Measurements from ENCODE around the gene MOB4. TPM values are rescaled to one million over a fixed set of nuclear protein-coding genes. Genes with fewer than 3 reads are reported as not detected.
A peak's percentile ranks its signal among the peaks of the same experiment; 100 is the strongest.
"Not testable (repeated sequence)": the region's sequence is repeated elsewhere in the genome, so short reads cannot be mapped to it uniquely, and the experiment has no call there.

The MOB4 gene
- total RNA-seq, 1 donor from 2014 or later, result 5.8 TPM

- no peak for DNase-seq (ENCODE audit: low spot score)
- ATAC-seq, result no peak
These were observed 9.2 kb upstream of the MOB4 start for GRCh38 chr2:197506658-197507057.

- ATAC-seq (no peak), DNase-seq (ENCODE audit: low spot score) (no peak)
These were observed 2.0 kb upstream of the MOB4 start for GRCh38 chr2:197513915-197514314.

DNA sequence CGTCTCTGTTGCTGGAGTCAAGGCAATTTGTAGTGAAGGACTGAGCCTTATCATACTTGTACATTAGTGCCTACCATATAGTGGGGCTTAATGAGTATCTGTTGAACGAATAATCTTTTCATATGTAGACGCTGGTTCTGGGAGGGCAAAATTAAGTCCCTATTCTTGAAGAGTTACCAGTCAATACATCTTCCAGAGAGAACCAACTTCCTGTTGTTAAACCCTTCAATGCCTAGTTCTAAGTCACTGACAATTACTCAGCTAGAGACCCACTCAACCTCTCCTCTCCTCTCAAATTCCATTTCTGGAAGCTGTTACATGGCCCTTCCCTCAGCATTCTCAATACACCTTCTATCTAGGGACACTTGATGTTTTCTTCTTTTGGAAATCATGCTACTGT is 1.1 kb upstream of the MOB4 start:
- DNase-seq (ENCODE audit: low spot score), result no peak
- ATAC-seq, result no peak

DNA sequence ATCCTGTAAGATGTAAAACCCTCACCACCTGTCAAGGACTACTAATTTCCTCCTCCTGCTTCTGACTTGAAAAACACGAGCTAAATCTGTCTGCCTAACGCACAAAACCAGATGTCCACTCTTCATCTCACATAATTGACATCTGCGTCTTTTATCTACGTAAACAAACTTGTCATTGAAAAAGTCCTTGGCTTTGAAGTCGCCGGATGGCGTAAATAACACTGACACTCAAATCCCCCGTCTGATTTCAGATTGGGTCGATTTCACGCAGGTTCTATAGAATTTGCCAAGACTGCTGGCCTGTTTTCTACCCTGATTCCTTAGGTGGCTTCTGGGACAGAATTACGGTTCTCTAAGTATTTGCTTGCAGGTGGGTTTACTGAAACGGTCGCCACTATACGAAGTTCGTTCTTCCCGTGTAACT is 539 bp upstream of the MOB4 start:
- no peak for DNase-seq (ENCODE audit: low spot score)

GRCh38 chr2:197516393-197516761 is 511 bp downstream of the MOB4 start:
- ATAC-seq (peak; percentile 39), DNase-seq (ENCODE audit: low spot score) (no peak)

More for the DNA sequence above, 539 bp upstream of the MOB4 start:
- ATAC-seq, result no peak

- no peak for ATAC-seq
These were observed 1.3 kb downstream of the MOB4 start for GRCh38 chr2:197517150-197517549.

DNA sequence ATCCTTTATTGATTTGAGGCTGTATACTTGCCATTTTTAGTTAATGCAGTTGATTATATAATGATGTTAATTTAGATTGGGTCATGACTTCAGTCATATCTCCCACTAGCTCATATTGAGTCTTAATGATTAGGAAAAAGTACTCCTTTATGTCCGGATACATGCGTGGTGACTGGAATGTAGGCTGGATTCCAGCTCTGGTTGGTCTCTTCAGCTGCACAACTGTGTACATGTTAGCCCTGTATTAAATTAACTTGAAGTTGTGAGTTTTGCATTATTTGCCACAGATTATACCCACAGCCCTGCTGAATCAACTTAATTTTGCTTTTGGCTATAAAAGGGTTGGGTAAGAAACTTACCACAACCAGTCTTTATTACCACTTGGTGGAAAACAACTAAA is 22.5 kb downstream of the MOB4 start:
- ATAC-seq (no peak), DNase-seq (ENCODE audit: low spot score) (no peak)

More at GRCh38 chr2:197517150-197517549, 1.3 kb downstream of the MOB4 start:
- no peak for DNase-seq (ENCODE audit: low spot score)

DNA sequence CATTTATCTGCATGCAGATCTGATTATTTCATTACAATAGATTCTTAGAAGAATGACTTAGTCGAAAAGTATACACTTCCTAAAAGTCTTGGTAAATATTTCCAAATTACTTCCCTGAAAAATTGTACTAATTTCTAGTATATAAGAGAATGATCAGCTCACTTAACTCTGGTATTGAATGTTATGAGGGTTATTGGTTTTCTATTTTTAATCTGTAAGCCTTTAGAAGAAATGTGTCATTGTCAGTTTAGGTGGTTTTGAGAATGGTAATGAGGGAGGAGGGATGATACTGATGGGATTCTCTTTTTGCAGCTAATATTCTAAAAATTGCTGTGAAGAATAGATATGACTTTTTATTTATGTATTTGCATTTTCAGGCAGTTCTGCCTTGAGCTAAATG is 23.9 kb downstream of the MOB4 start:
- no peak for ATAC-seq
- no peak for DNase-seq (ENCODE audit: low spot score)

- ATAC-seq (no peak), DNase-seq (ENCODE audit: low spot score) (no peak)
These were observed 27.3 kb downstream of the MOB4 start for GRCh38 chr2:197543206-197543605.

- ATAC-seq (no peak), DNase-seq (ENCODE audit: low spot score) (no peak)
These were observed 31.5 kb downstream of the MOB4 start for GRCh38 chr2:197547163-197547900.

DNA sequence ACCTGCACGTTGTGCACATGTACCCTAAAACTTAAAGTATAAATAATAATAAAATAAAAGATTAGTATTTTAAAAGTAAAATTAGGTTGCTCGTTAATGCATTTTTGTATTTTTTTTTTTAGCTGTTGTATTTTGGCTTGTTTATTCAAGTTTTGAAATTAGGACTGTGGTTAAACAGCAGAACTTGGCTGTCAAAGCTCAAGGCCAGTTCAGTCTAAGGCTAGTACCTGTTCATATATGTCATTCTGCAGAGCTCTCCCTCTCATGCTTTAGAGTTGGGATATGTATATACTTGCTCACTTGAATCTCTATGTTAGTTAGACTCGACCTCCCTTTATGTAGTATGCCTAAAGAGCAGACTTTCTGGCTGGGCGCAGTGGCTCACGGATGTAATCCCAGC is 32.7 kb downstream of the MOB4 start:
- DNase-seq (ENCODE audit: low spot score), result no peak
- ATAC-seq, result peak; percentile 75

DNA sequence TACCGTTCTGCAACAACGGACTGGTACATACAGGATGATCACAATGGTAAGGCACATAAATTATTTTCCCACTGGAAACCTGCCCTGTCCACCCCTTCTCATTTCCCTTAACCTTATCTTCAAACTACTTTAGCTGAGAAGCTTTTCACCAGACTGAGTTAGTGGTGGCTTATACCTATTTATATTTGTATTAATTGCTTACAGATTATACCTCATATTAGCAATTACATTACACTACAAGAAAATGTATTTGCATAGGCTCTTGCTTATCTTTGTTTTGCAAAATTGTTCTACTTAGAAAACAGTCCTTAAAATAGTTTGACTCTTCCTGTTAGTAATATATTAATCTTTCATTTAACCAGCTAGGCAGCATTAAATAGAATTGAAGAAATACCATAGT is 35.4 kb downstream of the MOB4 start:
- ATAC-seq; DNase-seq (ENCODE audit: low spot score): not testable (repeated sequence)

- DNase-seq (ENCODE audit: low spot score), result no peak
- no peak for ATAC-seq
These were observed 39.6 kb downstream of the MOB4 start for GRCh38 chr2:197555467-197555866.

DNA sequence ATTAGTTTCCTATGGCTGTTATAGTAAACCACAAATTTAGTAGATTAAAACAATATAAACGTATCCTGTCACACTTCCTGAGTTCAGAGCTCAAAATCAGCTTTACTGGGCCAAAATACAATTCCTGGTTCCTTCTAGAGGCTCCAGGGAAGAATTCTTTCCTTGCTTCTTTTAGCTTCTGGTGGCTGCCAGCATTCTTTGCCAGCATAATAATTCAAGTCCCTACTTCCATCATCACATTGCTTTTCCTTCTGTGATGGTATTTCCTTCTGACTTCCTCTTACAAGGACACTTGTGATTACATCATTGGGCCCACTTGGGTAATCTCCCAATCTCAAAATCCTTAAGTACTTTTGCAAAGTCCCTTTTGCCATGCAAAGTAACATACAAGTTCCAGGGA is 40.6 kb downstream of the MOB4 start:
- no peak for ATAC-seq
- DNase-seq (ENCODE audit: low spot score), result no peak

GRCh38 chr2:197558393-197558792 is 42.5 kb downstream of the MOB4 start:
- DNase-seq (ENCODE audit: low spot score), result no peak
- no peak for ATAC-seq

DNA sequence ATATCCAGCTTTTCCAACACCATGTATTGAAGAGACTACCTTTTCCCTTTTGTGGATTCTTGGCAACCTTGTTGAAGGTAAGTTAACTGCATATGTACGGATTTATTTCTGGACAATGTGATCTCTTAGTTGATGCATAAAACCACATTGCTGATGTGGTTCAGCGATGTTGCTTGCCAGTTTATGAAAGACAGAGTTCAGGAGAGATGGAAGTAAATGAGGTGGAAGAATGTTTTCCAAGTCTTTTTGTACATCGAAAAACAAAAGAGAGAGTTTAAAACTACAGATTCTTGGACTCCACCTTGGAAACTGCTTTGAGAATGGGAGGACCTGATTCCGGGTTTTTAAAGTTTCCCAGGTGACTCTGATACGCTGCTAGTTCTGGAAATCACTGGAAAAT is 43.8 kb downstream of the MOB4 start:
- DNase-seq (ENCODE audit: low spot score), result no peak
- no peak for ATAC-seq

- ATAC-seq (no peak), DNase-seq (ENCODE audit: low spot score) (no peak)
These were observed 44.3 kb downstream of the MOB4 start for GRCh38 chr2:197560146-197560665.

DNA sequence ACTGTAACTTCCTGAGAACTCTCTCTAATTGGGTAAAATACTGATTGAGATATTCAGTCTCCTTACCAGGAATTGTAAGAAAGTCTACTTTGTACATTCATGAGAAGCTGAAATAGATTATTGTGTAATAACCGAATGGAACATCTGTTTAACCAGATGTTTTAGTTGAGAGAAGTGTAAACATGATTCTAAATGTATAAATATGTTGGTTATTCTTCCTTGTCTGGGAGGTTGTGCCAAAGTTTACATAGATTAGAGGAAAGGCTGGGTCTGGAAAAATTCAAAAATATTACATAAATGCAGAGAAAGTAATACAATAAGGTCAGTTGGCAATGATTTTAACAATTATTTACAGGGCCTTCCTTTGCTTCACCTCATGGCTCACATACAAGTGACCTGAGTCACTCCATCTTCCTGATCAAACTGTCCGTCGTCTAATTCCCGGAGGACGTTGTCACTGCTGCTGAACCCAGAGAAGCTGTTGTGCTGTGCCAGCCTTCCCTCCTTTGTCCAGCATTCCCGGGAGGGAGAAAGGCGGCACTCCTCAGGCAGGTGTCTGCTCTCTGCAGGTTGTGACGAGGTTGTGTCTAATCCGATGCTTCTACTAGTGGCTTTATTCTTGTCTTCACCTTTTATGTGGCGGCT is 55.9 kb downstream of the MOB4 start:
- DNase-seq (ENCODE audit: low spot score) (no peak), ATAC-seq (no peak)

DNA sequence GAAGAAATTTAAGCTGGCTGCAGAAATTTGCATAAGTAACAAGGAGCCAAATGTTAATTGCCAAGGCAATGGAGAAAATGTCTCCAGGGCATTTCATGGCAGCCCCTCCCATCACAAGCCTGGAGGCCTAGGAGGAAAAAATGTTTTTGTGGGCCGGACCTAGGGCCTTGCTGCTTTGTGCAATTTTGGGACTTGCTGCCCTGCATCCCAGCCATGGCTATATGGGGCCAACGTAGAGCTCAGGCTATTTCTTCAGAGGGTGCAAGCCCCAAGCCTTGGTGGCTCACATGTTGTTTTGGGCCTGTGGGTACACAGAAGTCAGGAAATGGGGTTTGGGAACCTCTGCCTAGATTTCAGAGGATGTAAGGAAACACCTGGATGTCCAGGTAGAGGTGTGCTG is 57.7 kb downstream of the MOB4 start:
- ATAC-seq, result no peak
- DNase-seq (ENCODE audit: low spot score), result no peak

- DNase-seq (ENCODE audit: low spot score), result no peak
- peak; percentile 29 for ATAC-seq
These were observed 60.1 kb downstream of the MOB4 start for GRCh38 chr2:197575987-197576386.

DNA sequence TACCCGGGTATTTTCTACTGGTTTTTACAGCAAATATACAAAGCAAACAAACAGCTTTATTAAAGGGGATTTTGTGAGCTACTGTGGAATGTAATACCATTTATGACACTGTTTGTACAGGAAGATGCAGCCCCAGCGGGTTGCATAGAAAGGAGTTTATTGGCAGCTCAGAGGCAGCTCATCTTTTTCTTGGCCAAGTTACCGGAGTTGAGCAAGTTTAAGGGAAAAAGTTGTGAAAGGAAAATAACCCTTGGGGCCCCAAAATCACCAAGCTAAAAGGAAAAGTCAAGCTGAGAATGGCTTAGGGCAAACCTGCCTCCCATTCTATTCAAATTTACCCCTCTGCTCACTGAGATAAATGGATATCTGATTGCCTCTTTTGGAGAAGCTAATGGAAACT is 60.8 kb downstream of the MOB4 start:
- no peak for DNase-seq (ENCODE audit: low spot score)
- ATAC-seq, result peak; percentile 84

- ATAC-seq (no peak), DNase-seq (ENCODE audit: low spot score) (no peak)
These were observed 61.6 kb downstream of the MOB4 start for GRCh38 chr2:197577446-197577845.
